Neuronal stem cell (in vitro differentiated cells): ENCODE results near the gene NELL1.

Experiments used
- DNase-seq: peaks from one replicate; pipeline ENCODE4 v3.0.0-alpha.2; 2013; ENCODE audit warnings: low spot score
- H2AFZ ChIP-seq: one replicate; pipeline ENCODE4 v1.6.1; 2013; ENCODE audit warnings: mild to moderate bottlenecking, low read length, inconsistent platforms
- H2AK5ac ChIP-seq: 2 replicates; pipeline ENCODE4 v1.6.1; 2013; ENCODE audit warnings: low read depth, mild to moderate bottlenecking, inconsistent platforms, low read length, moderate library complexity, mixed read lengths
- H2BK120ac ChIP-seq: 2 replicates; pipeline ENCODE4 v1.6.1; 2013; ENCODE audit warnings: low read depth, mild to moderate bottlenecking, inconsistent platforms, low read length, moderate library complexity, mixed read lengths
- H2BK12ac ChIP-seq: one replicate; pipeline ENCODE4 v1.6.1; 2013; ENCODE audit warnings: low read length, inconsistent platforms
- H2BK15ac ChIP-seq: 2 replicates; pipeline ENCODE4 v1.6.1; 2013; ENCODE audit warnings: mild to moderate bottlenecking, low read length, inconsistent platforms, mixed read lengths
- H2BK5ac ChIP-seq: one replicate; pipeline ENCODE4 v1.6.1; 2013; ENCODE audit warnings: inconsistent platforms, mild to moderate bottlenecking, low read length, moderate library complexity
- H3K14ac ChIP-seq: one replicate; pipeline ENCODE4 v1.6.1; 2013; ENCODE audit warnings: low read length, inconsistent platforms
- H3K18ac ChIP-seq: 2 replicates; pipeline ENCODE4 v1.6.1; 2013; ENCODE audit warnings: low read length, inconsistent platforms
- H3K23ac ChIP-seq: 2 replicates; pipeline ENCODE4 v1.6.1; 2013; ENCODE audit warnings: low read depth, mild to moderate bottlenecking, mixed read lengths, low read length, inconsistent platforms; ENCODE audit not compliant: poor library complexity
- H3K27ac ChIP-seq: replicated peaks from 3 replicates; pipeline ENCODE4 v1.5.1; 2013; ENCODE audit warnings: low read length, inconsistent platforms
- H3K27me3 ChIP-seq, 3 experiments: 2 replicates each; pipeline ENCODE4 v1.6.1; 2013; ENCODE audit warnings: low read length in 3 of 3, mild to moderate bottlenecking in 2 of 3, inconsistent platforms in 1 of 3, low read depth in 1 of 3, mixed read lengths in 1 of 3, moderate library complexity in 1 of 3; ENCODE audit not compliant: control insufficient read depth in 3 of 3, insufficient read depth in 3 of 3
- H3K36me3 ChIP-seq, 2 donors: replicated peaks in 1 of 2; 2 replicates each; pipeline ENCODE4 v1.6.1; 2013; ENCODE audit warnings: low read length in 2 of 2; ENCODE audit not compliant: control insufficient read depth in 2 of 2, insufficient read depth in 2 of 2
- H3K4ac ChIP-seq: 2 replicates; pipeline ENCODE4 v1.6.1; 2013; ENCODE audit warnings: inconsistent platforms, mild to moderate bottlenecking, low read length, moderate library complexity
- H3K4me1 ChIP-seq, 2 donors: 1 replicate in 1 of 2; 2 replicates in 1 of 2; pipeline ENCODE4 v1.6.1; 2013; ENCODE audit warnings: low read length in 2 of 2, low read depth in 1 of 2; ENCODE audit not compliant: control insufficient read depth in 2 of 2, insufficient read depth in 1 of 2
- H3K4me2 ChIP-seq: one replicate; pipeline ENCODE4 v1.6.1; 2013; ENCODE audit warnings: mild to moderate bottlenecking, low read length, inconsistent platforms; ENCODE audit not compliant: insufficient read depth, poor library complexity, severe bottlenecking
- H3K4me3 ChIP-seq, 2 donors: 2 replicates each; pipeline ENCODE4 v1.5.1; 2013; ENCODE audit warnings: low read length in 2 of 2, mild to moderate bottlenecking in 2 of 2, inconsistent platforms in 1 of 2, moderate library complexity in 1 of 2
- H3K79me1 ChIP-seq: one replicate; pipeline ENCODE4 v1.6.1; 2013; ENCODE audit warnings: low read depth, mild to moderate bottlenecking, inconsistent platforms, low read length, moderate library complexity
- H3K9ac ChIP-seq: one replicate; pipeline ENCODE4 v1.6.1; 2013; ENCODE audit warnings: mild to moderate bottlenecking, low read depth, low read length, inconsistent platforms; ENCODE audit not compliant: poor library complexity
- H3K9me3 ChIP-seq, 2 donors: replicated peaks in 1 of 2; 2 replicates each; pipeline versions ENCODE3 to v1.6.1; 2013; ENCODE audit warnings: low read length in 2 of 2, mild to moderate bottlenecking in 2 of 2, inconsistent platforms in 1 of 2, low read depth in 1 of 2, mixed read lengths in 1 of 2, moderate library complexity in 1 of 2; ENCODE audit not compliant: control insufficient read depth in 2 of 2, insufficient read depth in 1 of 2
- H4K8ac ChIP-seq: one replicate; pipeline ENCODE4 v1.6.1; 2013; ENCODE audit warnings: low read depth, mild to moderate bottlenecking, inconsistent platforms, low read length, moderate library complexity
- H4K91ac ChIP-seq: one replicate; pipeline ENCODE4 v1.6.1; 2013; ENCODE audit warnings: low read length, low read depth, mild to moderate bottlenecking, inconsistent platforms; ENCODE audit not compliant: poor library complexity
- WGBS, 2 donors: extraction: QIAGEN DNeasy Blood & Tissue Kit; methylation state at CpG; one replicate each; pipeline ENCODE4 v1.1.7; 2013; ENCODE audit warnings: missing lambda C conversion rate in 2 of 2, mixed read lengths in 1 of 2; ENCODE audit not compliant: insufficient read length in 2 of 2, insufficient replicate concordance in 1 of 2; ENCODE audit errors: extremely low coverage in 2 of 2; 5-methylcytosine and 5-hydroxymethylcytosine counted together

NELL1 gene

DNA sequence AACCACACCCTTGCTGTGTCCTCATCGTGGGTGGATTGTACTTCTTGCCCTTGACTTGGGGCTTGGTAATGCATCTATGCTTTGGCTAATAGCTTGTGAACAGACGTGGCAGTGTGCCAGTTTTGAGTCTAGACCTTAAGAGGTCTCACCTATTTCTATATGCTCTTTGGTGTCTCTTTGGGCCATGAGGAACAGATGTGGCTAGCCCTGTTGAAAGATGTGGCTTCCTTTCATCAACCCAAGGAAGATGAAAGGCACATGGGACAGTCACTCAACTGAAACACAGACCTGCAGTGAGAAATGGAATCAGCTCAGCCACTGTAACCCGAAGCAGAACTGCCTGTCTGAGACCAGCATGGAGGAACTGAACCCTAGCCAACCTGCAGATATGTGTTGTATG, 7.9 kb upstream of the NELL1 start:
- no peak overlapping the region for H3K27ac ChIP-seq
- no peak overlapping the region for H3K18ac ChIP-seq
- no peak overlapping the region for H2BK5ac ChIP-seq
- H3K4me3 ChIP-seq: no peak overlapping the region
- no peak overlapping the region for H4K91ac ChIP-seq
- H3K27me3 ChIP-seq: peaks cover 0 to 3% (median 0%) of the 10 kb centered on the region in 3 experiments
- peaks cover 0 to 3% of the 10 kb centered on the region in 2 donors for H3K4me1 ChIP-seq
- no peak overlapping the region for H3K9ac ChIP-seq
- no peak overlapping the region for H2BK12ac ChIP-seq
- no peak overlapping the region for H3K23ac ChIP-seq
- H3K36me3 ChIP-seq: no peaks in the 10 kb centered on the region
- H2AK5ac ChIP-seq: no peak overlapping the region
- H2BK120ac ChIP-seq: no peak overlapping the region
- no CpG with 5 or more reads among the region's 3 CpGs for WGBS, 2 donors
- no peaks in the 10 kb centered on the region for H3K79me1 ChIP-seq
- DNase-seq: no peak
- H2BK15ac ChIP-seq: no peak overlapping the region
- H2AFZ ChIP-seq: no peak overlapping the region
- H3K4ac ChIP-seq: no peak overlapping the region
- H3K4me2 ChIP-seq: no peak overlapping the region
- H4K8ac ChIP-seq: no peak overlapping the region
- H3K9me3 ChIP-seq: no peaks in the 10 kb centered on the region
- no peak overlapping the region for H3K14ac ChIP-seq

DNA sequence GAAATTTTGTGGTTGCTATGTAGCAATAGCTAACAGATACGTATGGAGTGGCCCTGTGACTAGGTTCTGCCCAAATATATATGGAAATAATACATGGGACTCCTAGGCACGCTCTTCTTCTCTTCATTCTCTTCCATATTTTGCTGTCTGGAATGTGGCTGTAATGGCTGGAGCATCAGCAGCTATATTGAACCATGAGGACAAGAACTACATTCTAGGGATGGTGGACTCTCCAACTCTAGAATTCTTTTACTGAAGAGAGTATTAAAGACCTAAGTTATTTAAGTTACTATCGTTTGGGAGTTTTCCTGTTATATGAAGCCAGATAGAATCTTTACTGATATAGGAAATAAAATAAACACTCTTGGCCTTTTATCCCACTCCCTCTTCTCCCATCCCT, 7.5 kb upstream of the NELL1 start:
- WGBS, 2 donors: no CpG with 5 or more reads among the region's 3 CpGs
- Histone ChIP-seq H2AK5ac (no peak overlapping the region), H2AFZ (no peak overlapping the region), H3K23ac (no peak overlapping the region), H3K9me3 (no peaks in the 10 kb centered on the region), H2BK12ac (no peak overlapping the region), H3K4me1 (peaks cover 0 to 3% of the 10 kb centered on the region in 2 donors), H3K18ac (no peak overlapping the region), H3K4me2 (no peak overlapping the region), H3K27me3 (peaks cover 0 to 7% (median 1%) of the 10 kb centered on the region in 3 experiments), H3K79me1 (no peaks in the 10 kb centered on the region), H2BK5ac (no peak overlapping the region), H4K8ac (no peak overlapping the region), H2BK15ac (no peak overlapping the region), H2BK120ac (no peak overlapping the region), H3K9ac (no peak overlapping the region), H3K4ac (no peak overlapping the region), H3K14ac (no peak overlapping the region), H4K91ac (no peak overlapping the region), H3K4me3 (no peak overlapping the region), H3K27ac (no peak overlapping the region), H3K36me3 (no peaks in the 10 kb centered on the region)
- DNase-seq: no peak

DNA sequence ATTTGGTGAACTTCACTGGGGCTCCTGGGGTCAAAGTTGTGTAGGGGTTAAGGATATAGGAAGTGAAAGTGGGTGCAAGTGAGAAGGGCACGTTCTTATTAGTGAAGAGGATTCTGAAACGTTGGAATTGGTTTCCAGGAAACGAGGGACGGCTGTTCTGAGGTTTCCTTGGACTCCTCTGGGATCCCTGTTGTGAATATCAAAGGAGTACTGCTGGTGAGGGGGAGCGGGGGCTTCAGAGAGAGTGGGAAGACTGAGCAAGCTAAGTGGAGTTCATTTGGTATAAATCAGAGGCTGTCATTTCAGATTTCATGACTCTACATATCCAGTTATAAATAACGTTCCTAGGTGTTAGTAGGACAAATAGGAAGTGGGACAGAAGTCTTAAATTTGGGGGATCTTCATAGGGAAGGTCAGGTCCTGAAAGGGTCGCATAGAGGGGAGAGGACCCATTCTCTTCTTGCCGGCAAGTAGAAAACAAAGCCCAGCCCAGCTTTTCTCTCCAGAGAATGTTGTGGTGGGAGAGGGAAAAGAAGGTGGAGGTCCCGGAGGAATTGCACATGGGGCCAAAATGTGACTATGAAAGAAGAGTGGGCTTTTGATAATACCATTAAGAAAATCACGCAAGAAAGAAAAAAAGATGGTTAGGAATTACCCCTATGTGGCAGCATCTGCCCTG, 1.1 kb upstream of the NELL1 start:
- Histone ChIP-seq H3K4ac (no peak overlapping the region), H2BK12ac (no peak overlapping the region), H3K9ac (no peak overlapping the region), H3K36me3 (no peaks in the 10 kb centered on the region), H4K8ac (no peak overlapping the region), H3K4me3 (no peak overlapping the region), H2AK5ac (no peak overlapping the region), H2BK120ac (no peak overlapping the region), H2AFZ (no peak overlapping the region), H2BK15ac (no peak overlapping the region), H3K27ac (no peak overlapping the region), H3K27me3 (peaks cover 17 to 64% (median 54%) of the 10 kb centered on the region in 3 experiments), H4K91ac (no peak overlapping the region), H3K4me1 (peaks cover 3 to 10% of the 10 kb centered on the region in 2 donors), H3K9me3 (no peaks in the 10 kb centered on the region), H3K18ac (no peak overlapping the region), H2BK5ac (no peak overlapping the region), H3K23ac (no peak overlapping the region), H3K4me2 (peak overlapping the region; percentile 98), H3K79me1 (no peaks in the 10 kb centered on the region), H3K14ac (no peak overlapping the region)
- WGBS, 2 donors: no CpG with 5 or more reads among the region's 10 CpGs
- no peak for DNase-seq

DNA sequence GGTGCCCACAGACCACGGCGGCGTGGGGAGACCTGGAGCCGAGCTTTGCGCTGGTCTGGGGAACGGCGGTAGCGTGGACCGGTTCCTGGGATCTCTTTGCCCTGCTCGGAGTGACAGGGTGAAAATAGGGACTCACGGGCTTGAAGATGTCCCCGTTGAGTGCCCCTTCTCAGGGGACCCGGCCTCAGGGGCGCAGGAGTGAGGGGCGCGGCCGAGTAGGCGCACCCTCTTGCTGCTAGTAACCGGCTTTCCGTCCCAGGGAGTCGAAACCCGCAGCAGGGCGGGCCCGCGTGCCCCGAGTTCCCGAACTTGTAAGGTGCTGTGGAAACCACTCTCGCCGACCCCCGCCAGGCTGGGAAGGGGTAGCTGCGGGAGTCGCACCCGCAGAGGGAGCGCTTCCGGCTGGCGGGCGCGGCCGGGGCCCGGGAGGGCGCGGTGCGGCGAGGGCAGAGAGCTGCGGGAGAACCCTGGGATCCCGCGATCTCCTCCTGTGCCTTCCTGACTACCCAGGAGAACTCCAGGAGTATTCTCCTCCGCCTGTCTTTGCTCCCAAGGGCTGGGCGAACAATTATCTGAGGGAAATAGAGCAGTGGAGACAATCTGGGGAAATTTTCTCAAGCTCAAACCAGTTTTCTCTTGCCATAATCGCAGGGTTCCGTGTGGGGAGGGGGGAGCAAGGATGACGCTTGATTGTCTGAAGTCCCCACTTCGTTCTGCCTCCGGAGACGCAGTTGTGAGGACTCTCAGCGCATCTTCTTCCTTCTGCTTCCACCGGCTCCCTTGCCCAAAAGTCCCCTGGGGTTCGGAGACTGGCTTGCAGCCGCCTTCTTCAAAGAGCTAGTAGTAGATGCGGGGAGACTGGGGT, 666 bp downstream of the NELL1 start:
- peaks cover 17 to 75% (median 54%) of the 10 kb centered on the region in 3 experiments for H3K27me3 ChIP-seq
- H2BK12ac ChIP-seq: no peak overlapping the region
- no CpG with 5 or more reads among the region's 60 CpGs for WGBS, 2 donors
- no peak overlapping the region for H4K8ac ChIP-seq
- peak overlapping the region; percentile 98 for H3K4me2 ChIP-seq
- H3K79me1 ChIP-seq: no peaks in the 10 kb centered on the region
- H2BK120ac ChIP-seq: no peak overlapping the region
- DNase-seq: no peak
- no peak overlapping the region for H3K4ac ChIP-seq
- no peak overlapping the region for H3K27ac ChIP-seq
- no peak overlapping the region for H4K91ac ChIP-seq
- H3K9ac ChIP-seq: peak overlapping the region; percentile 87
- no peak overlapping the region for H3K14ac ChIP-seq
- H3K4me1 ChIP-seq: peaks cover 3 to 10% of the 10 kb centered on the region in 2 donors
- H2AFZ ChIP-seq: peak overlapping the region; percentile 70
- H3K9me3 ChIP-seq: no peaks in the 10 kb centered on the region
- no peak overlapping the region for H2BK5ac ChIP-seq
- peak overlapping the region; percentile 19 to 74 for H3K4me3 ChIP-seq
- H3K36me3 ChIP-seq: no peaks in the 10 kb centered on the region
- H3K18ac ChIP-seq: peak overlapping the region; percentile 54
- H2AK5ac ChIP-seq: no peak overlapping the region
- H3K23ac ChIP-seq: peak overlapping the region; percentile 70
- H2BK15ac ChIP-seq: no peak overlapping the region
